Measurements from ENCODE around the gene ACTRT2.

- no peak for TF ChIP-seq EP300 (IDR thresholded peaks at IDR 0.05)
- TF ChIP-seq CTCF (IDR thresholded peaks at IDR 0.05), result no peak
- TF ChIP-seq POLR2A (IDR thresholded peaks at IDR 0.05), result no peak
Measured at GRCh38 chr1:3030663-3031381, 9.6 kb downstream of the ACTRT2 start.

Data from sigmoid colon (tissue), 4 donors.